Adipocyte (in vitro differentiated cells): Measurements from ENCODE around the gene KLRC3.
"Not testable (repeated sequence)": the region's sequence is repeated elsewhere in the genome, so short reads cannot be mapped to it uniquely, and the experiment has no call there.

Source experiments
- DNase-seq: peaks from one replicate; pipeline ENCODE4 v3.0.0-alpha.2; 2015; ENCODE audit warnings: low read depth
- H3K27me3 ChIP-seq: replicated peaks from 2 replicates; pipeline ENCODE4 v1.7.0; 2013; ENCODE audit warnings: mild to moderate bottlenecking, low read length, moderate library complexity; ENCODE audit not compliant: control insufficient read depth, insufficient read depth
- H3K36me3 ChIP-seq: 2 replicates; pipeline ENCODE4 v1.7.0; 2013; ENCODE audit warnings: low read length, mild to moderate bottlenecking, moderate library complexity; ENCODE audit not compliant: control insufficient read depth, insufficient read depth, severe bottlenecking
- H3K4me1 ChIP-seq: 2 replicates; pipeline ENCODE4 v1.7.0; 2013; ENCODE audit warnings: mild to moderate bottlenecking, low read length, moderate library complexity; ENCODE audit not compliant: control insufficient read depth, insufficient read depth
- H3K4me3 ChIP-seq: 2 replicates; pipeline ENCODE4 v1.7.0; 2013; ENCODE audit warnings: mild to moderate bottlenecking, low read length, moderate library complexity
- H3K9ac ChIP-seq: 2 replicates; pipeline ENCODE4 v1.7.0; 2013; ENCODE audit warnings: mild to moderate bottlenecking, low read length, moderate library complexity
- H3K9me3 ChIP-seq: 2 replicates; pipeline ENCODE4 v1.7.0; 2013; ENCODE audit warnings: mild to moderate bottlenecking, low read length, moderate library complexity; ENCODE audit not compliant: control insufficient read depth

KLRC3 gene

DNA sequence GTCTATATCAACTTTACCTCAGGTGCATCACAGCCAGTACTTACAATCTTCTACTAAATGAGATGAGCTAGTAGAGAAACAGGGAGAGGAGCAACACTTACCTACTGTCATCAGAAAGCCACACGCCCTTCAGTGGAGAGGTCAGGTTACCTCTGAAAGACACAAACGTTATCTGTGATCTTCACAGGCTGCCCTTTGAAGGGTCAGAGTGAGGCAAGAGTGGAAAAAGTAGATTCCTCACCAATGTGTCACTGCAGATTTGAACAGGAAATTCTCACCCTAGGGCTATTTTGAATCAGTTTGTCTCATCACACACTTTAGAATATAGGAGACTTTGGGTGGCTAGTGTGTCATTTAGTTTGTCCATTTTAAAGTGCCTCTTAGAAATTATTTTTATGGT is 17.2 kb upstream of the KLRC3 start:
- not testable (repeated sequence) for H3K9me3 ChIP-seq, H3K9ac ChIP-seq, DNase-seq, H3K4me3 ChIP-seq, H3K4me1 ChIP-seq, H3K36me3 ChIP-seq, H3K27me3 ChIP-seq

DNA sequence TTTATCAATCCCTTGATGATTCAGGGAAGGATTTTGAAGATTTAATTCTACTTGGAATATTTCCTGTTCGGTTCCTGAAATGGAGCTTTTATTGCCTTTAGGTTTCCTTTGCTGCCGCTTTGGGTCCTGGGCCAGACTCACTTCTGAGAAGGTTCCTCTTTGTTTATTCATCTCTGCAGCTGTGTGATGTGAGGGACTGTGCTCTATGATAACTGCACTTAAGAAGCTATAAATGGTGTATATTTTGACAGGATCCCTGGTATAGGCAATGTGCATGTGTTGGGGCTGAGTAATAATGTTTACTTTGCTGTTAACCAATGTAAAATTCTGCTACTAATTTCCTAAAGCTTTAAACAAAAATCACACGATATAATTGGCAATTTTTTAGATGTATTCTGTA is 15.4 kb upstream of the KLRC3 start, which contains the start of gene KLRC2:
Gene KLRC2, minus strand, starts transcription at position 195 of the 400 bp plus-strand sequence. Its CDS starts 24 bp downstream, at position 171.
- not testable (repeated sequence) for H3K4me3 ChIP-seq, H3K9ac ChIP-seq, H3K9me3 ChIP-seq, H3K27me3 ChIP-seq, H3K4me1 ChIP-seq, H3K36me3 ChIP-seq
- peak; percentile 3 for DNase-seq

DNA sequence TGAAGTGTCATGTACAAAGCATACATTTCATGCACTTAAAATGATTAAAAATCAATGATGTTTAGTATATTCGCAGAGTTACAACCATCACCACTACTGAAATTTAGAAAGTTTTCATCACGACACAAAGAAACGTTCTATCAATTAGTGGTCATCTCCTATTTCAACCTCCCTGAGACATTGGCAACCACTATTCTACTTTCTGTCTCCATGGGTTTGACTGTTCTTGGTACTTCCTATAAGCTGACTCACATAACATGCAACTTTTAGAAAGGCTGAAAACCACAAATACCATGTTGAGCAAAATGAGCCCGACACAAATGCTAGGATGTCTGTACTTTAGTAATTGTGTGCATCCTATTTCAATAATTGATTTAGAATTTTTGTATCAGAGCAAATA is 10.2 kb upstream of the KLRC3 start:
- not testable (repeated sequence) for H3K9ac ChIP-seq

DNA sequence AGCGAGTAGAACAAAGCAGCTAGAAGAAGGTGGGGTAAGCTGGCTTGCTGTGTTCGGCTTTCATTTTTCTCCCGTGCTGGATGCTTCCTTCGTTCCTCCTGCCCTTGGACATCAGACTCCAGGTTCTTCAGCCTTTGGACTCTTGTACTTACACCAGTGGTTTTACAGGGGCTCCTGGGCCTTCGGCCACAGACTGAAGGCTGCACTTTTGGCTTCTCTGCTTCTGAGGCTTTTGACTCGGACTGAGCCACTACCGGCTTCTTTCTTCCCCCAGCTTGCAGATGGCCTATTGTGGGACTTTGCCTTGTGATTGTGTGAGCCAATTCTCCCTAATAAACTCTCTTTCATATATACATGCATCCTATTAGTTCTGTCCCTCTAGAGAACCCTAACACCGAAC is 5.5 kb upstream of the KLRC3 start:
- H3K27me3 ChIP-seq, H3K9me3 ChIP-seq, H3K4me1 ChIP-seq, DNase-seq, H3K36me3 ChIP-seq, H3K4me3 ChIP-seq, H3K9ac ChIP-seq: not testable (repeated sequence)

More for the DNA sequence above, 10.2 kb upstream of the KLRC3 start:
- not testable (repeated sequence) for H3K36me3 ChIP-seq, DNase-seq, H3K9me3 ChIP-seq, H3K4me3 ChIP-seq, H3K4me1 ChIP-seq, H3K27me3 ChIP-seq

DNA sequence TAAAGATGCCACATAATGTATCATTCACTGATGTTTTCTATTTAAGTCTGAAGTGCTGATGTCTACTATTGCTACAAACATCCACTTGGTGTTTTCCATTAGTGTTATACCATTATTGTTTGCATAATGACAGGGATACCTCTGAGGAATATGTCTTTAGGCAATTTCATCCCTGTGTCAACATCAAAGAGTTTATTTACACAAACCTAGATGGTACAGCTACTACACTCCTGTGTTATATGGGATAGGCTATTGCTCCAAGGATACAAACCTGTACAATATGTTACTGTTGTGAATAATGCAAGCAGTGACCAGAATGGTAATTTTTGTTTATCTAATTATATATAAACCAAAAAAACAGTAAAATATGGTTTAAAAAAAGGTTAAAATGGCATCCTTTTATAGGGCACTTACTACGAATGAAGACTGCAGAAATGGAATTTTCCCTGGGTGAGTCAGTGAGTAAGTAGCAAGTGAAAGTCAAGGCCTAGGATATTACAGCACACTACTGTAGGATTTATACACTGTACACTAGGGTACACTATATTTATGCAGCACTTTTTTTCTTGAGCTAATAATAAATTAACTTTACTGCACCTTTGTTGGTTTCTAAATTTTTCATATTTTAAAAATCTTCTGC is 4.0 kb upstream of the KLRC3 start:
- H3K4me3 ChIP-seq, H3K27me3 ChIP-seq, H3K9me3 ChIP-seq, H3K4me1 ChIP-seq, H3K9ac ChIP-seq, H3K36me3 ChIP-seq: not testable (repeated sequence)
- peak; percentile 15 for DNase-seq

DNA sequence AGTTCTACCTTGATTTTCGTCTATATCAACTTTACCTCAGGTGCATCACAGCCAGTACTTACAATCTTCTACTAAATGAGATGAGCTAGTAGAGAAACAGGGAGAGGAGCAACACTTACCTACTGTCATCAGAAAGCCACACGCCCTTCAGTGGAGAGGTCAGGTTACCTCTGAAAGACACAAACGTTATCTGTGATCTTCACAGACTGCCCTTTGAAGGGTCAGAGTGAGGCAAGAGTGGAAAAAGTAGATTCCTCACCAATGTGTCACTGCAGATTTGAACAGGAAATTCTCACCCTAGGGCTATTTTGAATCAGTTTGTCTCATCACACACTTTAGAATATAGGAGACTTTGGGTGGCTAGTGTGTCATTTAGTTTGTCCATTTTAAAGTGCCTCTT is 1.8 kb upstream of the KLRC3 start:
- H3K9ac ChIP-seq, H3K9me3 ChIP-seq, DNase-seq, H3K4me1 ChIP-seq, H3K4me3 ChIP-seq, H3K27me3 ChIP-seq, H3K36me3 ChIP-seq: not testable (repeated sequence)

DNA sequence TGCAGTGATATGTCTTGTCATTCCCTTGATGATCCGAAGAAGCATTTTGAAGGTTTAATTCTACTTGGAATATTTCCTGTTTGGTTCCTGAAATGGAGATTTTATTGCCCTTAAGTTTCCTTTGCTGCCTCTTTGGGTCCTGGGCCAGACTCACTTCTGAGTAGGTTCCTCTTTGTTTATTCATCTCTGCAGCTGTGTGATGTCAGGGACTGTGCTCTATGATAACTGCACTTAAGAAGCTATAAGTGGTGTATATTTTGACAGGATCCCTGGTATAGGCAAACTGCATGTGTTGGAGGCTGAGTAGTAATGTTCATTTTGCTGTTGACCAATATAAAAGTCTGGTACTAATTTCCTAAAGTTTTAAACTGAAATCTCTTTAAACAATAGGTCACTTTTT is 11.0 kb downstream of the KLRC3 start, which contains the start of gene KLRC4:
Gene KLRC4, minus strand, starts transcription at position 366 of the 400 bp plus-strand sequence. Its CDS starts 182 bp downstream, at position 184.
- Histone ChIP-seq H3K36me3 (no peaks in the 10 kb centered on the region), H3K9ac (no peak within 1 kb of the TSS)

DNA sequence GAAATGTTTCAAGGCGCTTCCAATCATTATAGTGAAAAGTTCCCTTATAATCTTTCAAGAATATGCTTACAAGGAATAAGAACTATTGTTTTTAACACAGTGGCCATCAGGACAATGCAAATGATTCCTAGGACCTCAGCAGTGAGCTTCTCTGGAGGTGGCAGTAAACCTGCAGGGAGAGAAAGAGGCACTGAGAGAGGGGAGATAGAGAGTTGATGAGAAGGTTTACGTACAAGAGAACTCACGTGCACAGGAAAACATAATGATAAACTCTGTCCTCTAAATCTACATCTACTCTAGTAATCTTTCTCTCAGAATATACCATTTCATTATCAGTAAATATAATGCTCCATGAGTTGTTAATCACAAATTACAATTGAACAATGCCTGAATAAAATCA is 11.6 kb downstream of the KLRC3 start:
- Histone ChIP-seq H3K4me1 (no peaks in the 10 kb centered on the region), H3K27me3 (no peaks in the 10 kb centered on the region), H3K36me3 (no peaks in the 10 kb centered on the region), H3K4me3 (no peak overlapping the region), H3K9ac (no peak overlapping the region), H3K9me3 (peaks cover 10% of the 10 kb centered on the region)
- no peak for DNase-seq

More for the DNA sequence above, 11.0 kb downstream of the KLRC3 start, which contains the start of gene KLRC4:
- Histone ChIP-seq H3K4me3 (no peak within 1 kb of the TSS), H3K27me3 (no peaks in the 10 kb centered on the region), H3K9me3 (peaks cover 8% of the 10 kb centered on the region), H3K4me1 (no peaks in the 10 kb centered on the region)
- DNase-seq: peak; percentile 18

DNA sequence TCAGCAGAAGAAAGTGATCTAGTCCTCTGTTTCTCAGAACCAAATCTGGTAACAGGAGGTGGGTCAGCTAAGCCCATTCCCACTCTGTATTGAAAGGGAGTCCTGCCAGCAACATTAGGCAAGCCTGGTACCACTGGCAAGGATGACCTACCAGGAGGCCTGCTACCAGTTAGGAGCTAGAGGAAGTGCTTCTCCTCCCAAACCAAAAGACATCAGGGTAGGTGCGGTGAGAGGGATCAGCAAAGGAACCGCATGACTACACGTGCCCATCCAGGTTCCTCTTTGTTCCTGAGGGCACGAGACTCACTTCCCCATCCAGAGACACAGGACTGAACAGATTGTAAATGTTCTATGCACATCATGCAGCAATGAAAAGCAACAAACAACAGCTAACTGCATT is 13.7 kb downstream of the KLRC3 start:
- DNase-seq: no peak
- Histone ChIP-seq H3K36me3 (no peaks in the 10 kb centered on the region), H3K4me1 (no peaks in the 10 kb centered on the region), H3K27me3 (no peaks in the 10 kb centered on the region), H3K4me3 (no peak overlapping the region), H3K9me3 (peaks cover 10% of the 10 kb centered on the region), H3K9ac (no peak overlapping the region)

DNA sequence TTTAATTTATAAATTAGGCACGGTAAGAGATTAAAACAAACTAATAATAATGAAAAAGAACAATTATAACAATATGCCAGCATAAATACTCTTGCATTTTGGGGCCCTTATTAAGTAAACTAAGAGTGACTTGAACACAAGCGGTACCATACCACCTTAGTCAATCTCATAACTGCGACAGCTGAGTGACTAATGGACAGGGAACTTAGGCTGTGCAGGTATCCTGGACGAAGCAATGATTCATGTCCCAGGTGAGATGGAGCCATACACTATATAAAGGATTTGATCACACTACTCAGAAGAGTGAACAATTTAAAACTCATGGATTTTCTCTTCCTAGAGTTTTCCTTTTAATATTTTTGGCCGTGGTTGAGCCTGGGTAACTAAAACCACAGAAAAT is 15.1 kb downstream of the KLRC3 start:
- H3K36me3 ChIP-seq: no peaks in the 10 kb centered on the region
- H3K27me3 ChIP-seq: no peaks in the 10 kb centered on the region
- DNase-seq: no peak
- H3K4me3 ChIP-seq: no peak overlapping the region
- H3K9ac ChIP-seq: no peak overlapping the region
- peaks cover 10% of the 10 kb centered on the region for H3K9me3 ChIP-seq
- no peaks in the 10 kb centered on the region for H3K4me1 ChIP-seq

DNA sequence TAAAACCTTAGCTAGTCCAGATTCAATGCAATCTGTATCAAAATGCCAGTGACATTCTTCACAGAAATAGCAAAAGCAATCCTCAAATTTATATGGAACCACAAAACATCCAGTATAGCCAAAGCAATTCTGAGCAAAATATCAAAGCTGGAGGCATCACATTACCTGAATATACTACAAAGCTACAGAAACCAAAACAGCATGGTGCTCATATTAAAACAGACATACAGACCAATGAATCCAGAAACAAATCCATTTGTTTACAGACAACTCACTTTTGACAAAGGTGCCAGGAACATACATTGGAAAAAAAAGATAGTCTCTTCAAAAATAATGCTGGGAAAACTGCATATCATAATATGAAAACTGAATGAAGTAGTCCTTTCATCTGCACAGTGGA is 15.6 kb downstream of the KLRC3 start:
- Histone ChIP-seq H3K4me3 (no peak overlapping the region), H3K4me1 (no peaks in the 10 kb centered on the region), H3K27me3 (no peaks in the 10 kb centered on the region), H3K9me3 (peaks cover 10% of the 10 kb centered on the region), H3K36me3 (no peaks in the 10 kb centered on the region), H3K9ac (no peak overlapping the region)
- no peak for DNase-seq

DNA sequence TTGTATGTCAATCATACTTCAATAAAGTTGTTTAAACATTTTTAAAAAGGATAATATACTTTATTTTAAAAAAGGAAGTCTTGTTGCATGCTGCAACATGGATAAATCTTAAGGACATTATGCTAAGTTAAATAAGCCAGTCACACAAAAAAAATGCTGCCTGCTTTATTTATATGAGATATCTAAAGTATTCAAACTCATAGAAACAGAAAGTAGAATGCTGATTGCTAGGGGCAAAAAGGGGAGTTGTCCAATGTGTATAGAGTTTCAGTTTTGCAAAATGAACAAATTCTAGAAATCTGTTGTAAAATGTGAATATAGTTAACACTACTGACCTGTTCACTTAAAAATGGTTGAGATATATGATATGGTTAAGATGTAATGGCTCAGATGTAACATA is 19.6 kb downstream of the KLRC3 start:
- peak; percentile 58 for DNase-seq
- Histone ChIP-seq H3K9me3 (peaks cover 10% of the 10 kb centered on the region), H3K4me3 (no peak overlapping the region), H3K27me3 (no peaks in the 10 kb centered on the region), H3K36me3 (no peaks in the 10 kb centered on the region), H3K9ac (no peak overlapping the region), H3K4me1 (no peaks in the 10 kb centered on the region)
